Esophagus muscularis mucosa (tissue), 4 donors: ENCODE results near the gene RYR1.

Experiments used
- EP300 ChIP-seq: sonication (generic); formaldehyde crosslinking; IDR thresholded peaks from one replicate; pipeline ENCODE4 v1.6.1; 2017; ENCODE audit warnings: antibody characterized with exemption
- POLR2A ChIP-seq: fragments of 450-650 bp; IDR thresholded peaks from one replicate; pipeline ENCODE4 v1.6.1; 2017; ENCODE audit warnings: antibody characterized with exemption, moderate library complexity, mild to moderate bottlenecking, low read depth
- POLR2AphosphoS5 ChIP-seq, 2 donors: sonication (generic); formaldehyde crosslinking; IDR thresholded peaks; one replicate each; pipeline ENCODE4 v1.6.1; 2017; ENCODE audit warnings: antibody characterized with exemption in 2 of 2
- TF ChIP-seq, protein P1 (sequence below), 3 experiments: fragments of 200-600 bp in 2 of 3; fragments of 450-650 bp in 1 of 3; sonication (generic) in 2 of 3; IDR thresholded peaks; one replicate each; pipeline ENCODE4 v1.5.1; 2017 to 2019; ENCODE audit warnings: antibody characterized with exemption in 3 of 3, mild to moderate bottlenecking in 2 of 3, moderate library complexity in 1 of 3

DNA sequence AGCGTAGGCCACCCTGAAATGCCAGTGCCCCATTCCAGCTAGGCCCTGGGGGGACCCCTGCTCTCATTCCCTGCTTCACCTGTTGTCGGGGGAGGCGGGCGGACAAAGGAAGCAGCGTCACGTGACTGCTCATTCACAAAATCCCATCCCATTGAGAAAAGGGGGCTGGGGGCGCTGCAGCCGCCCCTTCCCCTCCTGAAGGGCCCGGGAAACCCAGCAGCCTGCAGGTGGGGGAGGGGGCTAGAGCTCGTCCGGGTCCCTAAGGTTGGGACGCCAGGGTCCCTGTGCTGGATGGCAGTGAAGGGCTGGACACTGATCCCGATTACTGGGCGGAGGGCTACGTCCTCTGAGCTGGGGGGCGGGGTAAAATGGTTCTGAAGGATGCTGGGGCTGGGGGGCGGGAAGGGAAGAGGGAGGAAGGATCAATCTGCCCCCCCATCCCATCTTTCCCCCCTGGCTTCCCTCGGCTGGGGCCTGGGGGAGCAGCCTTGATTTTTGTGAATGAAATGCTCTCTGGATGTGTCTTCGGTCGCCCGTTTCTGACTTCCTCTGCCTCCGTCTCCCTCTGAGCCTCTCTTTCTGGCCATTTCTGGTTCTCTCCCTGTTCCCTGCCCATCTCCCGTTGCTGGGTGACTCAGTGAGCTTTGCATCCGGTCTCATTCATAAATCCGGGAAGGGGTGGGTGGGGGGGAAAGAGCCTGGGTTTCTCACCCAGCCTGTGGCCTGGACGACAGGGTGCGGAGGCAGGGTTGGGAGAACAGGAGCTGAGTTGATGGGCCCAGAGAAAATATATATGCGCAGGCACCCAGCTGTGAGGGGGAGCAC lies 44.2 kb upstream of the RYR1 start:
- TF ChIP-seq POLR2A (no peak), POLR2AphosphoS5 (IDR thresholded peaks at IDR 0.05) (no peak), EP300 (no peak)
- TF ChIP-seq, protein P1, sequence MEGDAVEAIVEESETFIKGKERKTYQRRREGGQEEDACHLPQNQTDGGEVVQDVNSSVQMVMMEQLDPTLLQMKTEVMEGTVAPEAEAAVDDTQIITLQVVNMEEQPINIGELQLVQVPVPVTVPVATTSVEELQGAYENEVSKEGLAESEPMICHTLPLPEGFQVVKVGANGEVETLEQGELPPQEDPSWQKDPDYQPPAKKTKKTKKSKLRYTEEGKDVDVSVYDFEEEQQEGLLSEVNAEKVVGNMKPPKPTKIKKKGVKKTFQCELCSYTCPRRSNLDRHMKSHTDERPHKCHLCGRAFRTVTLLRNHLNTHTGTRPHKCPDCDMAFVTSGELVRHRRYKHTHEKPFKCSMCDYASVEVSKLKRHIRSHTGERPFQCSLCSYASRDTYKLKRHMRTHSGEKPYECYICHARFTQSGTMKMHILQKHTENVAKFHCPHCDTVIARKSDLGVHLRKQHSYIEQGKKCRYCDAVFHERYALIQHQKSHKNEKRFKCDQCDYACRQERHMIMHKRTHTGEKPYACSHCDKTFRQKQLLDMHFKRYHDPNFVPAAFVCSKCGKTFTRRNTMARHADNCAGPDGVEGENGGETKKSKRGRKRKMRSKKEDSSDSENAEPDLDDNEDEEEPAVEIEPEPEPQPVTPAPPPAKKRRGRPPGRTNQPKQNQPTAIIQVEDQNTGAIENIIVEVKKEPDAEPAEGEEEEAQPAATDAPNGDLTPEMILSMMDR (IDR thresholded peaks at IDR 0.05), result no peak
